Tibial artery (tissue), 4 donors: ENCODE measurements around the gene TNFSF9.

Source experiments
- DNase-seq, 2 donors: peaks; one replicate each; pipeline ENCODE4 v3.0.0-alpha.2; 2019
- H3K27ac ChIP-seq, 2 donors: fragments of 200-600 bp; sonication (generic) in 1 of 2; 1 replicate in 1 of 2; 2 replicates in 1 of 2; pipeline ENCODE4 v1.5.1; 2018 to 2019; ENCODE audit warnings: mild to moderate bottlenecking in 1 of 2
- H3K27me3 ChIP-seq, 2 donors: fragments of 200-600 bp; sonication (generic) in 1 of 2; one replicate each; pipeline versions ENCODE4 v1.5.1 to v1.6.0; 2016 to 2019
- H3K36me3 ChIP-seq, 3 donors: fragments of 200-600 bp; sonication (generic) in 2 of 3; one replicate each; pipeline ENCODE4 v1.5.1; 2016 to 2019; ENCODE audit warnings: mild to moderate bottlenecking in 2 of 3
- H3K4me1 ChIP-seq, 4 donors: fragments of 200-600 bp; sonication (generic) in 2 of 4; 1 replicate in 3 of 4; 2 replicates in 1 of 4; pipeline ENCODE4 v1.5.1; 2016 to 2019
- H3K4me3 ChIP-seq, 2 donors: fragments of 200-600 bp; sonication (generic) in 1 of 2; 1 replicate in 1 of 2; 2 replicates in 1 of 2; pipeline ENCODE4 v1.5.1; 2018 to 2019; ENCODE audit warnings: mild to moderate bottlenecking in 2 of 2
- H3K9me3 ChIP-seq, 3 donors: fragments of 200-600 bp; sonication (generic) in 1 of 3; one replicate each; pipeline ENCODE4 v1.5.1; 2016 to 2019
- intact Hi-C: fragments of 100-400 bp; cut with DNase I; formaldehyde crosslinking; loops from one replicate; pipeline ENCODE4 v1.15.0; 2023; ENCODE audit warnings: low total_unique reads
- TF ChIP-seq, protein P1 (sequence below), 2 experiments: fragments of 200-600 bp in 1 of 2; fragments of 450-650 bp in 1 of 2; IDR thresholded peaks; one replicate each; pipeline ENCODE4 v1.5.1; 2017 to 2019; ENCODE audit warnings: antibody characterized with exemption in 2 of 2, mild to moderate bottlenecking in 1 of 2, moderate library complexity in 1 of 2

TNFSF9 gene

DNA sequence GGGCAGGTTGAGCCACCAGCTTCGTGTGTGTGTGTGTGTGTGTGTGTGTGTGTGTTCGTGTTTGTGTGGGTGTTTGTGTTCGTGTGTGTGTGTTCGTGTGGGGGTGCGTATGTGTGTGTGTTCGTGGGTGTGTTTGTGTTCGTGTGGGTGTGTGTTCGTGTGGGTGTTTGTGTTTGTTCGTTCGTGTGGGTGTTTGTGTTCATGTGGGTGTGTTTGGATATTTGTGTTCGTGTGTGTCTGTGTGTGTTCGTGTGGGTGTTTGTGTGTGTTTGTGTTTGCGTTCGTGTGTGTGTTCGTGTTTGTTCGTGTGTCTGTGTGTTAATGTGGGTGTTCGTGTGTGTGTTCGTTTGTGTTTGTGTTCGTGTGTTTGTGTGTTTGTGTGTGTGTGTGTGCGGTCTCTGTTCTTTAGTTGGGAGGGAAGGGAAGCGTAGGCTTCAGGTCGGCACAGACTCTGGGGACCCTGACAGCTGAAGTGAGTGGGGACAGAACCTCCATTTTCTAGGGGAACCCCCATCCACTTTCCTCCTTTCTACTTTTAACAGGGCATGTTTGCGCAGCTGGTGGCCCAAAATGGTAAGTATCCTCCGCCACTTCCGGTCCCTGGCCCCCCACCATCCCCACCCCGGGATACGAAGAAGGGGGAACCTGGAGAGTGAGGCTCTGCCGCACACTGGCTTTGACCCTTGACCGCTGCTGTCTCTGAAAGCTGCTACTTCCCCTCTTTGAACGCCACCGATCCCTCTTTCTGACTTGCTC, 1.6 kb downstream of the TNFSF9 start:
- H3K27me3 ChIP-seq: peaks cover 0 to 55% of the 10 kb centered on the region in 2 donors
- no peaks in the 10 kb centered on the region for H3K36me3 ChIP-seq
- H3K27ac ChIP-seq: no peak overlapping the region
- H3K9me3 ChIP-seq: no peaks in the 10 kb centered on the region
- H3K4me1 ChIP-seq: peaks cover 5 to 17% (median 15%) of the 10 kb centered on the region in 4 donors
- DNase-seq: no peak
- intact Hi-C loops: no loop called here
- no peak overlapping the region for H3K4me3 ChIP-seq
- TF ChIP-seq, protein P1, sequence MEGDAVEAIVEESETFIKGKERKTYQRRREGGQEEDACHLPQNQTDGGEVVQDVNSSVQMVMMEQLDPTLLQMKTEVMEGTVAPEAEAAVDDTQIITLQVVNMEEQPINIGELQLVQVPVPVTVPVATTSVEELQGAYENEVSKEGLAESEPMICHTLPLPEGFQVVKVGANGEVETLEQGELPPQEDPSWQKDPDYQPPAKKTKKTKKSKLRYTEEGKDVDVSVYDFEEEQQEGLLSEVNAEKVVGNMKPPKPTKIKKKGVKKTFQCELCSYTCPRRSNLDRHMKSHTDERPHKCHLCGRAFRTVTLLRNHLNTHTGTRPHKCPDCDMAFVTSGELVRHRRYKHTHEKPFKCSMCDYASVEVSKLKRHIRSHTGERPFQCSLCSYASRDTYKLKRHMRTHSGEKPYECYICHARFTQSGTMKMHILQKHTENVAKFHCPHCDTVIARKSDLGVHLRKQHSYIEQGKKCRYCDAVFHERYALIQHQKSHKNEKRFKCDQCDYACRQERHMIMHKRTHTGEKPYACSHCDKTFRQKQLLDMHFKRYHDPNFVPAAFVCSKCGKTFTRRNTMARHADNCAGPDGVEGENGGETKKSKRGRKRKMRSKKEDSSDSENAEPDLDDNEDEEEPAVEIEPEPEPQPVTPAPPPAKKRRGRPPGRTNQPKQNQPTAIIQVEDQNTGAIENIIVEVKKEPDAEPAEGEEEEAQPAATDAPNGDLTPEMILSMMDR (IDR thresholded peaks at IDR 0.05): no peak

DNA sequence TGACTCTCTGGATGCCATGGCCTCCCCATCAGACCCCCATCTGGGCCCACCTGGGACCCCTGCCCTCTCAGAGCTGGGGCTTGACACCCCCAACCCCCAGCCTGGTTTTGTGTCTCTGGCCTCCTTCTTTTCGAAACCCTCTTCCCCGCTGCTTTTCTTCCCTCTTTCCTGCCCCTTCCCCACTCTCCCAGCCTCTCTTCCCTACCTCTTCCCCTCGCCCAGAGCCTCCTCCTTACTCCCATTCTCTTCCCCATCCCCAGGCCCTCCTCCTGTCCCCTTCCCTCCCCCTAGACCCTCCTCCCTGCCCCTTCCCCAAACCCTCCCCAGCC, 2.1 kb downstream of the TNFSF9 start:
- peaks cover 0 to 55% of the 10 kb centered on the region in 2 donors for H3K27me3 ChIP-seq
- H3K9me3 ChIP-seq: no peaks in the 10 kb centered on the region
- TF ChIP-seq, protein P1 (IDR thresholded peaks at IDR 0.05): no peak
- DNase-seq: no peak
- H3K4me3 ChIP-seq: no peak overlapping the region
- no peak overlapping the region for H3K27ac ChIP-seq
- intact Hi-C loops: no loop called here
- no peaks in the 10 kb centered on the region for H3K36me3 ChIP-seq
- H3K4me1 ChIP-seq: peaks cover 5 to 17% (median 15%) of the 10 kb centered on the region in 4 donors

DNA sequence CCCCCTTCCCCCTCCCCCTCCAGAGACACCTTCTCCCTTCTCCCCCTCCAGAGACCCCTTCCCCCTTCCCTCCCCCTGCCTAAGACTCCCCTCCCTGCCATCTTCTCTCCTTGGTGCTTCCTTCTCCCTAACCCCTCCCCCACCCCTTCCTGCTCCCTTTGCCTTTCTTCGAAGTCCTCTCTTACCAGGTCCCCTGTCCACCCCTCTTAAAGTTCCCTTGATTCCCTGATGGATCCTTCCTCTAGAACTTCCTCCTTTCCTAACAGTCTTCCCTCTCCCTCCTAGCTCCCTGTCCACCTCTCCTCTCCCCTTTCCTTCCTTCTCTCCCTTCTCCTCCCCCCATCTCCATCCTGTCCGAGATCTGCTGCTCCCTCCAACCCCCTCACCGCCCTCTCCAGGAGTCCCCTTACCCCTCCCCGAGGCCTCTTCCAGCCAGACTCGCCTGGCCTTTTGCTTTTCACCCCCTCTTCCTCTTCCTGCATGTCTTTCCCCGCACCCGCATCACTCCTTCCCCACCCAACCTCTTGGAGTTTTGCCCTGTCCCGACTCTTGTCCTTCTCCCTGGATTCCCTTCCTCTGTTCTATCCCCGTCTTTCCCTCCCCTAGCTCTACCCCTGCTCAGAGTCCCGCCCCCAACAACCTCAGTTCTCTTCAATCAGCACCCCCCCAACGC, 3.1 kb downstream of the TNFSF9 start:
- no peaks in the 10 kb centered on the region for H3K36me3 ChIP-seq
- peaks cover 5 to 16% (median 14%) of the 10 kb centered on the region in 4 donors for H3K4me1 ChIP-seq
- H3K27ac ChIP-seq: no peak overlapping the region
- DNase-seq: no peak
- intact Hi-C loops: no loop called here
- H3K9me3 ChIP-seq: no peaks in the 10 kb centered on the region
- H3K4me3 ChIP-seq: no peak overlapping the region
- TF ChIP-seq, protein P1 (IDR thresholded peaks at IDR 0.05): no peak
- H3K27me3 ChIP-seq: peaks cover 0 to 55% of the 10 kb centered on the region in 2 donors

DNA sequence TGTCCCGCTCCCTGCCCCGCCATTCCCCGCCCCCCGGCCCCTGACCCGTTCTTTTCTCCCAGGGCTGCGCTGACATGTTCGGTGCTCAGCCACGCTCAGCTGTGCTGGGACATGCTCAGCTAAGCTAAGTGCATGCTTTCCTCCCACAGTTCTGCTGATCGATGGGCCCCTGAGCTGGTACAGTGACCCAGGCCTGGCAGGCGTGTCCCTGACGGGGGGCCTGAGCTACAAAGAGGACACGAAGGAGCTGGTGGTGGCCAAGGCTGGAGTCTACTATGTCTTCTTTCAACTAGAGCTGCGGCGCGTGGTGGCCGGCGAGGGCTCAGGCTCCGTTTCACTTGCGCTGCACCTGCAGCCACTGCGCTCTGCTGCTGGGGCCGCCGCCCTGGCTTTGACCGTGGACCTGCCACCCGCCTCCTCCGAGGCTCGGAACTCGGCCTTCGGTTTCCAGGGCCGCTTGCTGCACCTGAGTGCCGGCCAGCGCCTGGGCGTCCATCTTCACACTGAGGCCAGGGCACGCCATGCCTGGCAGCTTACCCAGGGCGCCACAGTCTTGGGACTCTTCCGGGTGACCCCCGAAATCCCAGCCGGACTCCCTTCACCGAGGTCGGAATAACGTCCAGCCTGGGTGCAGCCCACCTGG, 3.7 kb downstream of the TNFSF9 start:
- H3K27ac ChIP-seq: no peak overlapping the region
- no peaks in the 10 kb centered on the region for H3K9me3 ChIP-seq
- intact Hi-C loops: no loop called here
- H3K4me1 ChIP-seq: peaks cover 5 to 16% (median 13%) of the 10 kb centered on the region in 4 donors
- H3K27me3 ChIP-seq: peaks cover 0 to 59% of the 10 kb centered on the region in 2 donors
- DNase-seq: no peak
- TF ChIP-seq, protein P1 (IDR thresholded peaks at IDR 0.05): no peak
- no peak overlapping the region for H3K4me3 ChIP-seq
- H3K36me3 ChIP-seq: no peaks in the 10 kb centered on the region

DNA sequence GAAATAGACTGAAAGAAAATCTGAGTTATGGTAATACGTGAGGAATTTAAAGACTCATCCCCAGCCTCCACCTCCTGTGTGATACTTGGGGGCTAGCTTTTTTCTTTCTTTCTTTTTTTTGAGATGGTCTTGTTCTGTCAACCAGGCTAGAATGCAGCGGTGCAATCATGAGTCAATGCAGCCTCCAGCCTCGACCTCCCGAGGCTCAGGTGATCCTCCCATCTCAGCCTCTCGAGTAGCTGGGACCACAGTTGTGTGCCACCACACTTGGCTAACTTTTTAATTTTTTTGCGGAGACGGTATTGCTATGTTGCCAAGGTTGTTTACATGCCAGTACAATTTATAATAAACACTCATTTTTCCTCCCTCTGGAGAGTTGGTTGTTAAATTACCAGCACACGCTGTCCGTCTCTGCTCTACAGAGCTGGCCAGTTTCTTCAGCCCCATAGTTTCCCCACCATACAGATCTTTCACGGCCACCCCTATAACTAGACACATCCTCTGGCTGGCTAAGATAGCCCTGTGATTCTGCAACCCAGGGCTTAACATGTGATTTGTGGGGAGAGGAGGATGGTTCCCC, 4.8 kb downstream of the TNFSF9 start:
- no peak overlapping the region for H3K27ac ChIP-seq
- H3K9me3 ChIP-seq: no peaks in the 10 kb centered on the region
- H3K4me1 ChIP-seq: peaks cover 5 to 13% (median 11%) of the 10 kb centered on the region in 4 donors
- intact Hi-C loops: no loop called here
- H3K27me3 ChIP-seq: peaks cover 0 to 60% of the 10 kb centered on the region in 2 donors
- H3K36me3 ChIP-seq: no peaks in the 10 kb centered on the region
- H3K4me3 ChIP-seq: no peak overlapping the region
- DNase-seq: no peak
- TF ChIP-seq, protein P1 (IDR thresholded peaks at IDR 0.05): no peak
